ENCODE measurements around the gene ADIPOR2.
"Not testable (repeated sequence)": the region's sequence is repeated elsewhere in the genome, so short reads cannot be mapped to it uniquely, and the experiment has no call there.

Gene ADIPOR2

GRCh38 chr12:1726753-1727152 lies 35.9 kb downstream of the ADIPOR2 start:
- no peak overlapping the region for H2AFZ ChIP-seq (ENCODE audit: low read depth, low read length)
- H3K9me3 ChIP-seq (ENCODE audit: insufficient read depth, low read length, severe bottlenecking), result no peaks in the 10 kb centered on the region
- no peaks in the 10 kb centered on the region for H3K27me3 ChIP-seq (ENCODE audit: insufficient read depth, low read length, poor library complexity)
- H4K20me1 ChIP-seq (ENCODE audit: insufficient read depth, low read length), result peaks cover 40% of the 10 kb centered on the region; the same call in 1 of the 2 replicates
- no peak overlapping the region for H3K9ac ChIP-seq (ENCODE audit: low read depth, low read length)
- DNase-seq (no peak), ATAC-seq (ENCODE audit: insufficient read depth, low read depth) (no peak)
- 0 out of 2 replicates have a peak, but pooled peaks cover 3% of the 10 kb centered on the region for H3K36me3 ChIP-seq (ENCODE audit: insufficient read depth, low read length)
- H3K4me3 ChIP-seq (ENCODE audit: low read depth in 1 of 2, low read length in 2 of 2), result no peak overlapping the region
- H3K4me1 ChIP-seq (ENCODE audit: insufficient read depth, low read length), result no peaks in the 10 kb centered on the region
- no peak overlapping the region for H3K27ac ChIP-seq (ENCODE audit: low read length)
- TF ChIP-seq EZH2 (IDR thresholded peaks at IDR 0.05; ENCODE audit: borderline replicate concordance, low read depth, low read length, severe bottlenecking), result no peak
- no peak for TF ChIP-seq CTCF (IDR thresholded peaks at IDR 0.05; ENCODE audit: borderline replicate concordance, extremely low read depth, low read length, poor library complexity, severe bottlenecking)
- H3K79me2 ChIP-seq (ENCODE audit: insufficient read depth, low read length), result peaks cover 89% of the 10 kb centered on the region
- H3K4me2 ChIP-seq (ENCODE audit: insufficient read depth, low read length), result no peak overlapping the region

- Histone ChIP-seq H3K27me3 (ENCODE audit: insufficient read depth, low read length, poor library complexity) (no peaks in the 10 kb centered on the region), H3K4me2 (ENCODE audit: insufficient read depth, low read length) (no peak overlapping the region), H3K9ac (ENCODE audit: low read depth, low read length) (no peak overlapping the region), H3K4me3 (ENCODE audit: low read depth in 1 of 2, low read length in 2 of 2) (no peak overlapping the region), H3K4me1 (ENCODE audit: insufficient read depth, low read length) (no peaks in the 10 kb centered on the region), H2AFZ (ENCODE audit: low read depth, low read length) (no peak overlapping the region), H3K79me2 (ENCODE audit: insufficient read depth, low read length) (peaks cover 89% of the 10 kb centered on the region), H3K36me3 (ENCODE audit: insufficient read depth, low read length) (0 out of 2 replicates have a peak, but pooled peaks cover 3% of the 10 kb centered on the region), H3K9me3 (ENCODE audit: insufficient read depth, low read length, severe bottlenecking) (no peaks in the 10 kb centered on the region), H4K20me1 (ENCODE audit: insufficient read depth, low read length) (peaks cover 45% of the 10 kb centered on the region; the same call in 1 of the 2 replicates), H3K27ac (ENCODE audit: low read length) (no peak overlapping the region)
- no peak for DNase-seq
- TF ChIP-seq CTCF (IDR thresholded peaks at IDR 0.05; ENCODE audit: borderline replicate concordance, extremely low read depth, low read length, poor library complexity, severe bottlenecking) (no peak), EZH2 (IDR thresholded peaks at IDR 0.05; ENCODE audit: borderline replicate concordance, low read depth, low read length, severe bottlenecking) (no peak)
- ATAC-seq (ENCODE audit: insufficient read depth, low read depth), result no peak
These were observed 38.0 kb downstream of the ADIPOR2 start for GRCh38 chr12:1728824-1729223.

GRCh38 chr12:1731019-1731687 lies 40.3 kb downstream of the ADIPOR2 start:
- Histone ChIP-seq H3K9me3 (ENCODE audit: insufficient read depth, low read length, severe bottlenecking) (no peaks in the 10 kb centered on the region), H3K79me2 (ENCODE audit: insufficient read depth, low read length) (peaks cover 70% of the 10 kb centered on the region), H3K27ac (ENCODE audit: low read length) (no peak overlapping the region), H3K27me3 (ENCODE audit: insufficient read depth, low read length, poor library complexity) (no peaks in the 10 kb centered on the region), H3K9ac (ENCODE audit: low read depth, low read length) (no peak overlapping the region), H3K4me1 (ENCODE audit: insufficient read depth, low read length) (no peaks in the 10 kb centered on the region), H4K20me1 (ENCODE audit: insufficient read depth, low read length) (peaks cover 43% of the 10 kb centered on the region; the same call in 1 of the 2 replicates), H2AFZ (ENCODE audit: low read depth, low read length) (no peak overlapping the region), H3K4me3 (ENCODE audit: low read depth in 1 of 2, low read length in 2 of 2) (no peak overlapping the region), H3K4me2 (ENCODE audit: insufficient read depth, low read length) (no peak overlapping the region), H3K36me3 (ENCODE audit: insufficient read depth, low read length) (0 out of 2 replicates have a peak, but pooled peaks cover 3% of the 10 kb centered on the region)
- DNase-seq (no peak), ATAC-seq (ENCODE audit: insufficient read depth, low read depth) (no peak)
- TF ChIP-seq EZH2 (IDR thresholded peaks at IDR 0.05; ENCODE audit: borderline replicate concordance, low read depth, low read length, severe bottlenecking) (no peak), CTCF (IDR thresholded peaks at IDR 0.05; ENCODE audit: borderline replicate concordance, extremely low read depth, low read length, poor library complexity, severe bottlenecking) (no peak)

- H3K4me2 ChIP-seq (ENCODE audit: insufficient read depth, low read length); H3K9me3 ChIP-seq (ENCODE audit: insufficient read depth, low read length, severe bottlenecking); H3K9ac ChIP-seq (ENCODE audit: low read depth, low read length); H3K4me3 ChIP-seq (ENCODE audit: low read depth in 1 of 2, low read length in 2 of 2); ATAC-seq (ENCODE audit: insufficient read depth, low read depth); H3K36me3 ChIP-seq (ENCODE audit: insufficient read depth, low read length); H2AFZ ChIP-seq (ENCODE audit: low read depth, low read length); H3K27me3 ChIP-seq (ENCODE audit: insufficient read depth, low read length, poor library complexity); H3K4me1 ChIP-seq (ENCODE audit: insufficient read depth, low read length); DNase-seq; H3K27ac ChIP-seq (ENCODE audit: low read length): not testable (repeated sequence)
- H4K20me1 ChIP-seq (ENCODE audit: insufficient read depth, low read length), result peaks cover 39% of the 10 kb centered on the region; the same call in 1 of the 2 replicates
- H3K79me2 ChIP-seq (ENCODE audit: insufficient read depth, low read length), result peaks cover 66% of the 10 kb centered on the region
These were observed 40.8 kb downstream of the ADIPOR2 start for GRCh38 chr12:1731688-1732078.

All from DND-41 (cell line).